CD4-positive, alpha-beta T cell treated with Interleukin-6 at 100 ng/mL for 8 hours (primary cell): ENCODE results near the gene NCOA4.
A peak's percentile ranks its signal among the peaks of the same experiment; 100 is the strongest.
"Not testable (repeated sequence)": the region's sequence is repeated elsewhere in the genome, so short reads cannot be mapped to it uniquely, and the experiment has no call there.

Source experiments
- DNase-seq: peaks from one replicate; pipeline ENCODE4 v3.0.0-alpha.2; 2020; ENCODE audit warnings: mixed read lengths, low spot score

NCOA4 gene

DNA sequence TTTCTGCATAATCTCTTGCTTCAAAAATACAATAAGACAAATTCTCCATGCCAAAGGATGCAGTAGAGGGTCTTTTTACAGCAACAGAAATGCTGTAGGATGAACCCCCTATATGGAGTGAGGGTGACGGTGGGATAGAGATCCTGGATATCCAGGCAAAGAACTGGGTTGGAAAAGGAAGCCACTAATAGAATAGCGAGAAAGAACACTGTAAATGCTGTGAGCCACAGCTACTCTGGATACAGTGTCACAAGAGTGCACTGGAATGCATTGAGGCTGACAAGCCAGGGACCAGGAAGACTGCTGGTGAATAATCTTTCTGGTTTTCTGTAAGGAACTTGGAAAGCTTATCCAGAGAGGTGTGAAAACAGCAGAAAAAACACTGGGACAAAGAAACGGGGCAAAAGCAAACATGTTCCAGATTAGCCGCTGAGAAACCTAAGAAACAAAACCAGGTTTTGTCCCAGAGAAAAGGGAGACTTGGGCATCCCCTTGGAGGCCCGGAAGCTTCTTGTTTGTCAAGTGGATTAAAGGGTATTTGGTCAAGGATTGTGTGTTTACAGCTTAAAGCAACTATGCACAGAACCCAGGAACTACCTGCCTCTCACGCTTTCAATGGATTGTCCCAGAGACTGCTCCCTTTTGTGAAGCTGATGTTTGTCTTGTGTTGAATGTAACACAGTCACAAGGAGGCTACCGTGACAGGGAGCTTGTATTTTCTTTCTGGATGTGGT, 21.8 kb upstream of the NCOA4 start:
- DNase-seq, result no peak

DNA sequence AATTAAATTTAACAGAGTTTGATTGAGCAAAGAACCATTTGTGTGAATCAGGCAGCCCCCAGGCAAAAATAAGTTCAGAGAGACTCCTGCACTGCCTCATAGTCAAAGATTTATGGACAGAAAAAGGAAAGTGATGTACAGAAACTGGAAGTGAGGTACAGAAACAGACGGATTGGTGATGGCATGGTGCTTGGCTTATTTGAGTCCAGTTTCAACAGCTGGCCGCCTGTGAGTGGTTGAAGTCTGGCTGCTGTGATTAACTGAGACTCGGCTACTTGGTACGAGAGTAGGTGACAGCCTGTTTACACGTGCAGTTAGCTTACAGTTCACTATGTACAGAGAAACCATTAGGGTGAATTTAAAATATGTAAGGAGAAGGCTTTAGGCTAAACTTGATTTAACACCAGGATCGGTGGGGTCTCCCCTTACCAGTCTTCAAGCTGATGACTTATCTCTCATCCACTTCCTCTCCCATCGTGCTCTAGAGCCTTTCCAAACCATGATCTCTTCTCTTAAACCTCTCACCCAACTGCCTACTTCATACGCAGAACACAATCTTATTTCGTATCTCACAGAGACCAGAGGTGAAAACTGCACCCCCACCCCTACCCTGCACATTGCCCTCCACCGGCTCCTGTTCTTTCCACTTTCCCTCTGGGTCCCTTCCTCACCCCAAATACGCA, 20.7 kb upstream of the NCOA4 start:
- no peak for DNase-seq

DNA sequence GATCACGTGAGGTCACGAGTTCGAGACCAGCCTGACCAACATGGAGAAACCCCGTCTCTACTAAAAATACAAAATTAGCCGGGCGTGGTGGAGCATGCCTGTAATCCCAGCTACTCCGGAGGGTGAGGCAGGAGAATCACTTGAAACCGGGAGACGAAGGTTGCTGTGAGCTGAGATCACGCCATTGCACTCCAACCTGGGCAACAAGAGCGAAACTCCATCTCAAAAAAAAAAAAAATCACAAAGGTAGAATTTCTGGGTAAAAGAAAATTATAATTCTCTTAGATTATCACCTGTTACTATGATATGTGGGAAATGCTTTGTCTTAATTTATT, 19.0 kb upstream of the NCOA4 start:
- not testable (repeated sequence) for DNase-seq

DNA sequence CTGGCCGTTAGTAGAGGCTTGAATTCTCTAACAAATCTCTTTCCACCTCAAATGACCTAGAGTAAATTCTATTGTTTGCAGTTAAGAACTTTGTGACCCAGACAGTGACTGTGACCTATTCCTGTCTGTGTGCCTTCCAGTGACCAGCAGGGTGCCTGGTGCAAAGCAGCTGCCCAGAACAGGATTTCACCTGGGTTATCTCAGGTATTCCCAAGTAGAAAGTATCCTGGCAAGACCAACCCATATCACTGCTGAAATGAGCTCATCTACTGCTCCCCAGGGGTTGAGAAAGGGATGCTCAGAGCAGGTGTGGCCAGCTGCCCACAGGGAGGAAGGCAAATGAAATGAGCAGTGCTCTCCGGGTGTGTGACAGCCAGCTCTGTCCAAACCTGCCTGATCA, 17.7 kb upstream of the NCOA4 start:
- no peak for DNase-seq

DNA sequence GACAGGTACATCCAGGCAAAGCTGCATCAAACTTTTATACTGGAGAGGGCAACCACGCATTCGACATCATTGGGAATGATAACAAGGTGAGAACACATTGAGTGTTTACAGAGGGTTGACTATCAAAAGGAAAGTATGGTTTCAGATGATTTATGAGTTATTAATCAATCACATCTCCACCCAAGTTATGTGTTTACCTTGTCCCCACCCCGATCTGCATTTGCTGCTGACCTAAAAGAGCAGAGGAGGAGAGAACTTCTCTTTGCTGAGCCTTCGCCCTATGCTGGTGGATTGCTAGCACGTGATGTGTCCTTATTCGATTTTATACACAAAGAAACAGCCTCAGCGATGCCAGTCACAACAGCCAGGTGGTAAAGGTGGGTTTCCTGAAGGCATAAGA, 15.8 kb upstream of the NCOA4 start, which contains the start of gene MSMB:
Gene MSMB (minus strand): TSS at position 9 of the 400 bp plus-strand sequence. CDS start 32 bp downstream, outside the sequence.
- DNase-seq, result no peak

DNA sequence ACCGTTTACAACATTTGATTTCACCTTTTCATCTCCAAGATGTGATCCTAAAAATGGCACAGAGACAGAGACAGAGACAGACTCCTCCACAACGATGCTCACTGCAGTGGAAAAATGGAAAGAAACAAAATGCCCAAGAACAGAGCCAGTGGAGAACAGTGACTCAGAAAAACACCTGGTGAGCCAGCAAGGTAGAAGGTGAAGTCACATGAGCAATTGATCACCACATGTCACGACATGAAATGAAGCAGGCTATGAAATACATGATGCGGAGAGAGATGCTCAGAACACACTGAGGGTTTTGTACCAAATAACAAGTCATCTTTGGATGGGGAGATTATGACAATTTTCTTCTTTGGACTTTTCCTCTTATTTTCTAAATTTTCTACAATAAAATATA, 12.1 kb upstream of the NCOA4 start:
- no peak for DNase-seq

DNA sequence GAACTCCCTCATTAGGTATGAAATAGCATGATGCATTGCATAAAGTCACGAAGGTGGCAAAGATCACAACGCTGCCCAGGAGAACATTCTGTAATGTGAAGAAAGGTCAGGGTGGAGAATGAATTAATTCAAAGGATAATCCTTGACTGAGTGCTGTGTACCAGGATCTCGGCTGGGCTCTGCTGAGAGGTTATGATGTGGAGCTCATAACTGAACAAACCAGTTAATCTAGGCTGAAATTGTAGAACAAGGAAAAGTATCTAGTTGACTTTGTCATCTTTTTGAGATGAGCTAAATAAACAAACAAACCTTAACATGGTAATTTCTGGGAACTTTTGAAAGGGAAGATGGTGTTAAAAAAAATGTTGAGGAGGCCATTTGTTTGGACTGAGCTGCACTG, 9.6 kb upstream of the NCOA4 start:
- no peak for DNase-seq

DNA sequence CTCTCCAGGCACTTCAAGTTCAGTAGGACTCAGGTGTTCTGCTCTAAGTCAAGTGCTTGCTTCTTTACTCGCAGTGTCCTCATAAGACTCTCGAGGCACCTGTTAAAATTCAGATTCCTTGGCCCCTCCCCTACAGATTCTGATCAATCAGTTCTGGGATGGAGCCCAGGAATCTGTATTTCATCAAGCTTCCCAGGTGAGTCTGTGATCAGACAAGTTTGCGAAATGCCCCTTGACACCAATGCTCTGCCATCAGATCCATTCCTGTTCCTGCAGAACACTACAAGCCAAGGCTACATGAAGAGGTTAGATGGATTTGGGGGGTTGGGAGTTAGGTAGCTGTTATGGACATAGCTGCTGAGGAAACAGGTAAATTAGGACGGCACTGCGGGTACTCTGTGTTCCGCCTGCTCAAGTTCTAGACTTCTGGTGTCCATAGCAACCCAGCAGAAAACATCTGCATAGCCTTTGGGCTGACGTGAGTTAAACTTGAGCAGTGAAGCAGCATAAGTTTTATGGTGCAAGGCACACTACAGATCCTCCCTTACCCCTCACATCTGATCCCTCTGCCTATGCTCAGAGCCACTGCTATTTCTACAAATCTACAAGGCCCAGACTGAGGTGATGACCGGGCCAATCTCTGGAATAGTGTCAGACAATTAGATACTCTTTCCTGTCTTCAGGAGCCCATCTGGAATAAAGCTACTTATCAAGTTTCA, 6.8 kb upstream of the NCOA4 start:
- no peak for DNase-seq

DNA sequence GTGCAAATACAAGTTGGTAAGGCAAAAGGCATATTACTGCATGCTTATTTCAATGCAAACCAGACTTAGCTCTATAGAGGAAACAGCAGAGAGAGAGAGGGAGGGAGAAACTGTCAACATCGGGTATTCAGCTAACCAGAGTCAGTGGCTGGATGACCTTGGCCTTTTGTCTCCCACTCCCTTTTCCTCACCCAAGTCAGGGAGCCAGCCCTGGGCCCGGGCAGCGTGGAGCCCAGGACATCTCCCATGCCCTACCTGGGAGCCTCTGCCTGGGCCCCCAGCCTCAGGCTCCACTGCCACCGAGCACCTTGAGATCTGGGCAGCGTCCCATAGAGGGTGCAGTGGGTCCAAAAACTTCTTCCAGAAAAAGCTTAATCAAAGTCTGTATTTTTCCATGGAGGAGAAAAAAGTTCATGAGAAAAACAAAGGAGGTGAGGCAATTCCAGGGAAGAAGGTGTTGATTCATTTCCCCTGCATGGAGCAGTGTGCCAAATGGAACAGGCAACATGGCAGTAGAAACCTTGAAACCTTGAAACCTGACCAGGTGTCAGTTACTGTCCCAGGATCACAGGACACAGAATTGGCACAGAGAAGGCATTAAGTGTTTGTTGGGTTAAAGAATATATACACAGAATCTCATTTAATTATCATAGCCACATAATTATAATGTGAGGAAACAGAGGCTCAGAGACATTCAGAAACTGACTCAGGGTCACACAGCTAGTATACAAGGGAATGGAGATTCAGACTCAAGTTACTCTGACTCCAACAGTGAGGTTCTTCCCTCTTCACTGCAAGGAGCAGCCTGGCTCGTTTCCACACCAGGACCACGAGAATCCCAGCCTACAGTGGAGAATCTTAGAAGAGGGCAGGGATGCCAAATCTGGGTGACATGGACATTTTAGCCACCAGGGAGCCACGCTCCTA, 5.8 kb upstream of the NCOA4 start:
- no peak for DNase-seq

DNA sequence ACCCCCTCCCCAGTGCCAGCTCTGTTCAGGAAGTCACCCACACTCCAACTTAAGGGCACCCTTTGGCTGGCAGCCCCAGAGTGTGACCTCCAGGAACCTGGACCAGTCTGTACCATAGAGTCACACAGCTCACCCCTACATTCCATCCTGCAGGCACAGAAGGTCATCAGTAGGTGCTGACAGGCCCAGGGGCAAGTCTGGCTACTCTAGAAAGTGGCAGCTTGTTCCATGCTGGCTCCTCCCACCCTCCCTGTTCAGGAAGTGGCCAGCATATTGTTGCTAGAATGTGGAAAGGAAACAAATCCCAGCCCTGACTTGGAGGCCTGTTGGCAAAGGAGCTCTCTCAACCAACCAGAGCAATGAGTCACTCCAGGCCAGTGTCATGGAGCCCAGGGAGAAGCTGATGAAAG, 3.2 kb upstream of the NCOA4 start:
- no peak for DNase-seq

DNA sequence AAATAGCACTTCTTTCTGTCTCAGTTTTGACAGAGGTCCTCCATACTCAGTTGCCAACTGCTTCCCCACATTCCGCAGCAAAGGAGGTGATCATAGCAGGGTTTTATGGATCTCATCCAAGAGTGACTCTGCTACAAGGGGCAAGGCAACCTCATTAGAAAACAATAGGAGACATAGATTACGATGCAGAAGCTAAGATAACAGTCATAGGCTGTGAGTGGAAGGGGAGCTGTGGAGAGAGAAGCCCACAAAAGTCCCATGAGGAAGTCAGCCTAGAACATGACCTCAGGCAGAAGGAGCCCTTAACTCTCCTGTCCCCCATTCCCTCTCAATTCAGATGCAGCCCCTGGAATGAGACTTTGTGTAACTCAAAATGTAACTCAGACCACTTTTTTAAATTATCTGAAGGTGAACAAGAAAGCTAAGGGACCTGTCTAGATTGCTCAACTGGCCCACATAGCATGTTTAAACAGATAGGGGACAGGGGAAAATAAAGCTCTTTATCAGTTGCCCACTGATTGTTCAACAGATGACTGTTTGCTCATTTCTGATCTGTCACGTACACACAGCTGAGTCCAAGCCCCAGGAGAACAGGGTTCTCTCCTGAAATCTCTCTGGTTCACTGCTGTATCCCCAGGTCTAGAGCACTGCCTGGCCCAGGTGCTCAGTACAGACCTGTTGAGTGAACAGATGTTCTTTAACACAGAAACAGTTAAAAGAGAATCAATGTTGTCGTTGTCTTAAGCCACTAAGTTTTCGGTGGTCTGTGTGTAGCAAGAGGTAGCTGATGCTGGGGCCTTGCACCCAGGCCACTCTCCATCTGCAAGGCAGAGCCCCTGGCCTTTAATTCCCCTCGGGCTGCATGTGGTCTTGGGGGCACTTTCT, 1.5 kb upstream of the NCOA4 start:
- DNase-seq, result no peak

DNA sequence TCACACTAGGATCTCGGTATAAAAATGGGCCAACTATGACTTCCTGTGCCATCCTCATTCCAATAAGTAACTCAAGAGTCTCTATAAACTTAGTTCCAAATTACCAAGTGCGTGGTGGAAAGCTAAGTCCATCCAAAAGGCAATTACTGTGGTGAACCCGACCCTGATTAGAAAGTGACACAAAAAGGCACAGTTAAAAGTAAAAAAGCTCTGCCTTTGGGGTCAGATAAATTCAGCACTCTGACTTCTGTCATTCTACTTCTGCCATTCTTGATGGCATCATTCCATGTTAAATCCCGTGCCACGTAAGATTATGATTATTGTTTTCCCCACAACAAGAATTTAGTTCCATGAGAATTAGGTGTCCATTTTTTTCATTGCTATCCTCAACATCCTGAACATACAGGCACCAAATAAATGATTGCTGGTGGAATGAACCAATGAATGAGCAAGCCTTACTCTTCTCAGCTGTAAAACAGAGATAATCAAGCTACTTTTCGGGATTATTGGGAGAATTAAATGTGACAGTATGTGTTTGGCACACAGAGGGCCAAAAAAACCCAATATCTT, 877 bp downstream of the NCOA4 start:
- no peak for DNase-seq

DNA sequence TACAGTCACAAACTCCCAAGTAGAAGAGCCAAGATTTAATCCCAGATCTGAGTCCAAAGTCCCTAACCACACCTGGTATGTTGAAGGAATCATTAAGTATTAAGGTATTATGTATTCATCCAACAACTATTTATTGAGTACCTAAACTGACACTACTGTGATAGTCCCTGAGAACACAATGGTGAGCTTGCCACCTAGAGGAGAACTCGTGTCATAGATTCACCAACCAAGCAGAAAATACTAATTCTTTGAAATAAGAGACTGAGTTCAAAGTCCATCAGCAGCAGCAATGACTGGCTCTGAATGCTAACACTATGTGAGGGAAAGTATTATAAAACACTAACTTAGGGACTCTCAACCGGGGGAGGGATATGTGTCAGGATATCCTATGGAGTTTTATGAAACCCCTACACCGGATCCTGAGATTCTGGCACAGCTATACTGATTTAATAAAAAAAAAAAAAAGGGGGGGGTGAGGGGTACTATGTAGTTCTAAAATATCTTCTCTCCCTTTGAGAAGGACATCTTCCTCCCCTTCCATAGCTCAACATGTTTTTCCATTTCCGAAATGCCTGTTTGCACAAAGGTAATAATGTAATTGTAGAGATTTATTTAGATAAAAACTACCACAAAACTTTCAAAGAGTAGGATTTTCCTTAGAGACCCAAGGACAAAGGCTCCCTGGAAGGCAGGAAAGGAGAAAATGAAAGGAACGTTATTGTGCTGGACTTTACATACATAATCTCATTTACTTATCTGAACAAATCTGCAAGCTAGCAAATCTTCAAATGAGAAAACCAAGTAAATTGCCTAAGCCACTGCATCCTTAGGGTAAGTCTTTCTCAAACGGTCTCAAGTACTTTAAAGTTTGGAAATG, 1.6 kb downstream of the NCOA4 start:
- peak; percentile 46 for DNase-seq

DNA sequence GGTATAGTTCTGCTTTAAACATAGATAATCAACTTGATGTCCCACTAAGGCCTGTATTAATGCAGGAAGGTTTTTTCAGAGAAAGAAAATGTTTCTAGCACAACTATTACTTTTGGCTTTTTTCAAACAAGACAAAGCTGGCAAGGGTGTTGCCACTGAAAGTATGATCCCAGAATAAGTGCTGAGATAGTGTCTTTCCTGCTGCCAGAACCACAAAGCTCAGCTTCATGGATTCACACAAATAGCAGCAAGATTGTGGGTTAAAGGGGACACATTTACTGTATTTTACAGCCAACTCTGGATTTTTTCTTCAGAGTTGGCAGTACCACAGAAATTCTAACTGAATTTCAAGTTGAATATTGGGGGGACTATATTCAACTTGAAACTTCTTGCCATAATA, 4.3 kb downstream of the NCOA4 start:
- no peak for DNase-seq

DNA sequence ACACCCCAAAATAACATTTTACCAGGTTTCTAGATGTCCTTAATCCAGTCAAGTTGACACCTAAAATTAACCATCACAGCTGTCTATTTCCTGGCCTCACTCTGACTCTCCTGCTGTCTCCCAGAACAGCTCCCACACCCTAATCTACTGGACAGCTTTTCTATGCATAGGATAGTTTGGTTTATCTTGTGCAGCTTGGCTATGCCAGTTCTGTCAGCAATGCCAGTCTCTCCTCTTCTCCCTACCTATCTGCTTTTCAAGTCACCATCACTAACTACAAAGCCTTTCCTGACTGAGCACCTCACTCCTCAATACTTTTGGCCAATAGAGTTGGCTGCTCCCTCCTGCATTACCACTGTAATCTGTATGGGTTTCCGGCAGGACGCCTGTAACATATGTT, 5.0 kb downstream of the NCOA4 start:
- no peak for DNase-seq

DNA sequence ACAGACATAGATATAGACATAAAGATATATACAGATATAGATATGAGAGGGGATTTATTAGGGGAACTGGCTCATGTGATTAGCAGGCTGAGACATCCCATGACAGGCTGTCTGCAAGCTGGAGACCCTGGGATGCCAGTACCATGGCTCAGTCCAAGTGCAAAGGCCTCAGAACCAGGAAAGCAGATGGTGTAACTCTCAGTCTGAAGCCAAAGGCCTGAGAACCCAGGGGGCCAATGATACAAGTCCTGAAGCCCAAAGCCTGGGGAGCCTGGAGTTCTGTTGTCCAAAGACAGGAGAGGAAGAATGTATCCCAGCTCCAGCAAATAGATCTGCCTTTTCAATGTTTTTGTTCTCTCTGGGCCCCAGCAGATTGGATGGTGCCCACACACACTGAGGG, 5.5 kb downstream of the NCOA4 start:
- no peak for DNase-seq

DNA sequence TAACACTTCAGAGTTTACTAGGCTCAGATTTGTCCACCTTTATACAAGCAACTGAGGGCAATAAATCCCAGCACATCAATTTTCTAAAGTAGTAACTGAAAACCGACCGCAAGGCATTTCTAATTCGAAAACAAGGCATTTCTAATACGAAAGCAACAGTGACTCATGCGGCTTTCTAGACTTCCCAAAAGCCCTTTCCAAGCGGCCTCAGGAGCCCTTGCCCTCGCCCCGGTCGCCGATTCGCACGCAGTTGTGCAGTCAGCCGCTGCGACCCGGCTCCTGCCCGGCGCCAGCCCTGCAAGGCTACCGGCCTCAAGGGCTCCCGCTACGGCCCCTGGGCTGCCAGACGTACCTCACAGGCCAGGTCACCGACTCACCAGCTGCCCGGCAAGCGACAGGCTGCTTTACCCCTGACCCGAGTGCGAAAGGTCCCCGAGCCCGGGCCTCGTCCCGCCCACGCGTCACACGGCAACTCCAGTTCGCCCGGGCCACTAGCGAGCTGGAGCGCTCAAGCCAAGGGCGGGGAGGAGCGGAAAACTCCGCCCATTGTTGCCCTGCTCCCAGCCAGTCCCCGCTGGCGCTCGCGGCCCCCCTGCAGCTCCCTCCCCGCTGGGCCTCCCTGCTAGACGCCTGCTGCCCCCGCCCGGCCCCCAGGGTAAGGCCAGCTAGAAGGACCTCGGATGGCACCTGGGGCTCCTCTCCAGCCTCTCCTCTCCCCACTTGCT, 7.3 kb downstream of the NCOA4 start:
- DNase-seq, result peak; percentile 74

DNA sequence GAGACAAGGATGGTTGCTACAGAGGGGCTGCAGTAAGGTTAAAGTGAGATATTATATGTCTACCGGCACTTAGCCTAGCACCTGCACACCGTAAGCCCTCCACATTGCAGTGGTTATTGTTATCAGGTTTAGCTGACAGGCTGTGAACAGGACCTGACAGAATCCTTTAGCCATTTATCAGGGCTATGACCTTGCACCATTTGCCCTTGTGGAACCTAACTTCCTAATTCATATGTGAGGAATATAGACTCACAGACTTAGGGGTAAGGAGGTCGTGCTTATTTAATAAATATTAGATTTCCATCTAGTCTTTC, 10.1 kb downstream of the NCOA4 start:
- DNase-seq, result no peak
